IPS DF 4.7 (cell line): ENCODE data around the gene ZNF607.

Experiments
- DNase-seq: peaks from one replicate; pipeline ENCODE4 v3.0.0-alpha.2; 2013; ENCODE audit warnings: low spot score; ENCODE audit errors: extremely low read depth

Gene ZNF607

DNA sequence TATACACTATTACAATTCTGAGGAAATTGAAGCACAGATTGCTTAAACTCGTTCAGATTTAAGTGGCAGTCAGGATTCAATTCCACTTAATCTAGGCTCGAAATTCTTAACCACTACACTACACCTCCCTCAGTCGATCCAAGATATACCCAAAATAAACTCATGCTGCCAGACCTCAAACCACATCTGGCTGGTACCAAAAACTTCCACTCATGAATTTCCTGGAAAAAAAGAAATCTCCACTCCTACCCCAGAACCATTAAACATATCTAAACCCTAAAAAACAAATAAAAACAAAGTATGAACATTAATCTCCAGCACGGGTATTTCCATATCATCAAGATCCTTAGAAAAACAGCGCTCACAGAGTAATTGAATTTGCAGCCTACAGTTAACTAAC lies 65.4 kb downstream of the ZNF607 start:
- DNase-seq: no peak
